GM19452 (cell line): ENCODE results near the gene PRKAB2.
A peak's percentile ranks its signal among the peaks of the same experiment; 100 is the strongest.
"Not testable (repeated sequence)": the region's sequence is repeated elsewhere in the genome, so short reads cannot be mapped to it uniquely, and the experiment has no call there.

Experiments used
- ATAC-seq: cut with Tn5 transposase; IDR thresholded peaks from one replicate; pipeline ENCODE4 v1.9.1; 2021; ENCODE audit not compliant: unreplicated experiment

PRKAB2 gene, protein sequence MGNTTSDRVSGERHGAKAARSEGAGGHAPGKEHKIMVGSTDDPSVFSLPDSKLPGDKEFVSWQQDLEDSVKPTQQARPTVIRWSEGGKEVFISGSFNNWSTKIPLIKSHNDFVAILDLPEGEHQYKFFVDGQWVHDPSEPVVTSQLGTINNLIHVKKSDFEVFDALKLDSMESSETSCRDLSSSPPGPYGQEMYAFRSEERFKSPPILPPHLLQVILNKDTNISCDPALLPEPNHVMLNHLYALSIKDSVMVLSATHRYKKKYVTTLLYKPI

GRCh38 chr1:147172168-147173016 lies at the start of gene PRKAB2:
TSS of gene PRKAB2 (minus strand) at chr1:147172470. CDS start at chr1:147172144, 326 bp downstream.
- peak; percentile 82 for ATAC-seq

- no peak for ATAC-seq
These were observed 46.3 kb upstream of the PRKAB2 start for GRCh38 chr1:147218606-147219005.

- no peak for ATAC-seq
These were observed 44.9 kb upstream of the PRKAB2 start for GRCh38 chr1:147217141-147217540.

DNA sequence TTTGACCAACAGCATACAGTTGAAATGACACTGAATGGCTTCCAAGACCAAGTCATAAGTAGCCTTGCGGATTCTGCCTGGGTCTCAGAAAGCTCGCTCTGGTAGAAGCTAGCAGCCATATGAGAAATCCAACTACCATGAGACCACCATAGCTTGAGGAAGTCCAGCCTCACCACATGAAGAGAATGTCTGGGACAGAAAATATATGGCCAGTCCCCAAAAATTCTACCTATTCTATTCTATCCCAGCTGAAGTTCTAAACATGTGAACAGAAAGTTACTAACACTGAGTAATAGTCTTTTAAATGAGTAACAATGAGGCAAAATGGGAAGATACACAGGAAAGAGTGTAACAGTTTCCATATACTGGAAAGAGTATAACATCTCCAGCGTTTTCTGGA lies 43.9 kb upstream of the PRKAB2 start:
- no peak for ATAC-seq

DNA sequence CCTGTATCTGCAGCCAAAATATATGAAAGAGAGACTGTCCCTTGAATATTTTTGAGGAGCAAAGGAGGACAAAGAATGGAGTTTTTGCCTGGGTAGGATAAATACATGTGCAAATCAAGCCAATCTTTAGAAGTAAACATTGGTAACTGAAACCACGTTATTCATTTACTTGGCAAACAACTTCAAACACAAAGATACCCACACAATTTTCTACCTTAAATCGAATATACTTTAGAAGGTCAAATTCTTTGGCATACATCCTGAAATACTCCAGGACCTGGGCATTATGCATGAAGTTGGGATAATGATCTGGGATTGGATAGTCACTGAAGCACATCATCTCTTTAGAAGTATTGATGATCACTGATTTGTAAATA lies 43.3 kb upstream of the PRKAB2 start:
- ATAC-seq = no peak

GRCh38 chr1:147214842-147215539 lies 42.7 kb upstream of the PRKAB2 start:
- ATAC-seq = no peak

- no peak for ATAC-seq
These were observed 42.1 kb upstream of the PRKAB2 start for GRCh38 chr1:147214325-147214724.

- ATAC-seq = no peak
These were observed 41.0 kb upstream of the PRKAB2 start for GRCh38 chr1:147213271-147213670.

DNA sequence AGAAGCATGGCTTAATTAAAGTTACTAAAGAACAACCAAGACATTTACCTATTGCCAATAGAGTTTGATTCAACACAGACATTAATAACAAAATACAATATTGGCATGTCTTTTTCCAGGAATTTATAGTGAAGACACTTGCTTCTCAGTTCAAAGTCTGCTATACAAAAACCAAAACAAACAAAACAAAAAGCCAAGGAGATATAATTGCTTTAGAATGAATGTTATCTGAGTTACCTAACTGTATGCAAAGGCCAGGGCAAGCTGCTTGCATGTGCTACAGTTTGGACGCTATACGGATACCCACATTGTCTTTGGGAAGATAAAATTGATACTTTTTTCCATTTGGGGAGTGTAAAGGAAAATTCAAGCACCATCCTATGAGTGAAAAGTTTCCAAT lies 39.3 kb upstream of the PRKAB2 start:
- ATAC-seq = no peak

- no peak for ATAC-seq
These were observed 38.7 kb upstream of the PRKAB2 start for GRCh38 chr1:147210987-147211386.

DNA sequence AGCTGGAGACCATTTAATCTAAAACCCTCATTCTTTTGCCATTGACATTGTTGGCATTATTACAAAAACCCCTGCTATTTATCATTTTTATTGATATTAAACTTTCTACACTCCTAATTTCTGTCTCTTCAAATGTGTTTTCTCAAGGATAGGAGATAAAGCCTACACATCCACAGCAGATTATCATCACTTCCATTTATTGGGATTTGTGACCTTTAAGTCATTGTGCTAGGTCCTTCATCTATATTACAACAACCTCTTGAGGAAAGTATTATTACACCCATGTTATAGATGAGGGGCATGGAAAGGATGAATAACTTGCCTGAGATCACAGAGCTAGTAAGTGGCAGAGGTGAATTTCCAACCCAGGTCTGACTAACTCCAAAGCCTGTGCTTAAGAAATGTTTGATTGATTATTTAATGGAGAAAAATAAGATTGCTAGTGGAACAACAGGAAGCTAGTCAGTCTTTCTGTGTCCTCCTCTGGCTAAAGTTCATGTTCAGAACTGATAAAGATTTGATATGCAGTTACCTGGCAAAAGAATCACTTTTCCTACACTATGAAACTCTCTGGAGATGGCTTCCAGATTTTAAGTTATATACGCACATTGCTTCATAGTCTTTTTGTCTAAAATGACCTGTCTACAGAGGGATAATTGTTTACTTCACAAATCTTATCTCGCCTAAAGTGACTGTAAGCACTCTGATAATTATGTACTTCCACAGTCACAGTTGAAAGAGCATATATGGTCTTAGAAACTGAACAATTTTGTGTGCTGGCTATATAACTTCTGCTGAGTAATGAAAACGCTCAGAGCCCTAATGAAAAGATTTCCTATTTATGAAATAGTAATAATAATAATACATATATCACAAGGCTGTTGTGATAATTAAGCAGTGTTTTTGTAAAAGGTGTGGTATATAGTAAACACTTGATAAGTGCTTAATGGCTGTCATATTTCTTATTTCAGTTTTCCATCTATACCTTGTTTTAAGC lies 37.9 kb upstream of the PRKAB2 start:
- no peak for ATAC-seq

DNA sequence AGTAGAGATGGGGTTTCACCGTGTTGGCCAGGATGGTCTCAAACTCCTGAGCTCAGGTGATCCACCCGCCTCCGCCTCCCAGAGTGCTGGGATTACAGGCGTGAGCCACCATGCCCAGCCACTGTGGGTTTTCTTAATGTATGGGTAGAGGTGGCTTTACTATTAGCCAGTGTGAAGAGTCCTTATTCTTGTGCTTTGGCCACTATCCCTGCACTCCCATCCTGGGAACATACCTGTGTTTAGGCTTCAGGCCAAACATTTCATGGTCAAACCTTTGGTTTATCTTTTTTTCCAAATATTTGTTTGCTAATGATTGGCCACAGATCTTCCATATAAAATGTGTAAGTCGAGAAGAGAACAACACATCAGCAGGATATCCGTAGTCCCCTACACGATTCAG lies 36.3 kb upstream of the PRKAB2 start:
- ATAC-seq = no peak

- no peak for ATAC-seq
These were observed 34.9 kb upstream of the PRKAB2 start for GRCh38 chr1:147207192-147207591.

DNA sequence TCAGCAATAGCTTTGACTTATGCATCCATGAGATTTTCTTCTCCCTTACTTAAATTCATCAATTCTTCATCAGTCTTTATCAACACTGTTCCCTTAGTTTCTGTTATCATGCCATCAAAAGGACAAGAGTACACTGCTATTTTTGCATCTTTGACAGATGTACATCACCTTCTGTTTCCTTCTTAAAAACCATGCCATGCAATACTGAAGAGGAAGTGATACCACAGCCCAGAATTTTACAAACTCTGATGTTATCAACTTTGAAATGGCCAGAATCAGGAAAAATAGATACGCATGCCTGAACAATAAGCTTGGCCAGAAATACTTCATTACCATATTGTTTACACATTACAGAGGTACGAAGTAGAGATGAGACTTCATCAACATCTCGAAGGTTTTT lies 31.8 kb upstream of the PRKAB2 start:
- ATAC-seq = no peak

GRCh38 chr1:147202576-147202975 lies 30.3 kb upstream of the PRKAB2 start:
- ATAC-seq = no peak

- no peak for ATAC-seq
These were observed 29.5 kb upstream of the PRKAB2 start for GRCh38 chr1:147201786-147202185.

- no peak for ATAC-seq
These were observed 29.0 kb upstream of the PRKAB2 start for GRCh38 chr1:147201276-147201675.

DNA sequence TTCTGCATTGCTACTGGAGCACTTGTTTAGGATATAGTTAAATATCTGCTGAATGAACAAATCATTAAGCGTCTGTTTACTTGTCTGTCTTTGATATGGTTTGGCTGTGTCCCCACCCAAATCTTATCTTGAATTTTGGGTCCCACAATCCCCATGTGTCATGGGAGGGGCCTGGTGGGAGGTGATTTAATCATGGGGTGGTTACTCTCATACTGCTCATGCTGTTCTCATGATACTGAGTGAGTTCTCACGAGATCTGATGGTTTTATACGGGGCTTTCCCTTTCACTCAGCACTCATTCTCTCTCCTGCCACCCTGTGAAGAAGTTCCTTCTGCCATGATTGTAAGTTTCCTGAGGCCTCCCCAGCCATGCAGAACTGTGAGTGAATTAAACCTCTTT lies 25.1 kb upstream of the PRKAB2 start:
- ATAC-seq = not testable (repeated sequence)

- ATAC-seq = no peak
These were observed 17.2 kb upstream of the PRKAB2 start for GRCh38 chr1:147189514-147189913.

GRCh38 chr1:147185432-147185831 lies 13.2 kb upstream of the PRKAB2 start:
- ATAC-seq = no peak
